Calu3 (cell line): ENCODE results near the gene ARID1B. TPM values are rescaled to one million over a fixed set of nuclear protein-coding genes. Genes with fewer than 3 reads are reported as not detected.
"Not testable (repeated sequence)": the region's sequence is repeated elsewhere in the genome, so short reads cannot be mapped to it uniquely, and the experiment has no call there.

Experiments used
- BruUV-seq: library from RNA; stranded (reverse); fragments of 400-500 nt; replicated peaks from 2 replicates; lab custom pipeline; 2021; lab: Mats Ljungman, UMichigan
- CTCF ChIA-PET: fragments of 300-600 bp; sonication (Branson Sonifier 250); formaldehyde crosslinking; loops from one replicate; lab custom pipeline; 2022; ENCODE audit warnings: antibody characterized with exemption; lab: Charles Lee
- DNase-seq: peaks from one replicate; pipeline ENCODE4 v3.0.0; 2022
- H3K27ac Mint-ChIP-seq: one replicate; pipeline ENCODE4 v1.8.0; 2022; ENCODE audit warnings: mixed read lengths; ENCODE audit not compliant: unreplicated experiment
- H3K27me3 Mint-ChIP-seq: one replicate; pipeline ENCODE4 v1.8.0; 2022; ENCODE audit warnings: mixed read lengths; ENCODE audit not compliant: unreplicated experiment
- H3K36me3 Mint-ChIP-seq: one replicate; pipeline ENCODE4 v1.8.0; 2022; ENCODE audit warnings: mild to moderate bottlenecking, moderate library complexity, mixed read lengths; ENCODE audit not compliant: insufficient read depth, unreplicated experiment
- H3K4me1 Mint-ChIP-seq: one replicate; pipeline ENCODE4 v1.8.0; 2022; ENCODE audit warnings: mild to moderate bottlenecking, low read depth, mixed read lengths; ENCODE audit not compliant: unreplicated experiment
- H3K4me3 Mint-ChIP-seq: one replicate; pipeline ENCODE4 v1.8.0; 2022; ENCODE audit warnings: mild to moderate bottlenecking, low read depth, moderate library complexity, mixed read lengths; ENCODE audit not compliant: unreplicated experiment
- H3K9me3 Mint-ChIP-seq: one replicate; pipeline ENCODE4 v1.8.0; 2022; ENCODE audit warnings: low read depth, mixed read lengths; ENCODE audit not compliant: unreplicated experiment
- intact Hi-C: fragments of 100-400 bp; cut with micrococcal nuclease; formaldehyde crosslinking; loops from one replicate; pipeline ENCODE4 v1.10.0; 2022; ENCODE audit not compliant: unreplicated experiment
- total RNA-seq: library from RNA; stranded (reverse); gene quantifications from 2 replicates; pipeline ENCODE4 v1.2.3, GENCODE V29; 2022
- TF ChIP-seq, protein P1 (sequence below): fragments of 200-600 bp; IDR thresholded peaks from one replicate; pipeline ENCODE4 v1.8.0; 2022; ENCODE audit warnings: antibody characterized with exemption; ENCODE audit not compliant: unreplicated experiment

Gene ARID1B
- total RNA-seq, 1 experiment from 2014 or later, result 53.5 TPM

DNA sequence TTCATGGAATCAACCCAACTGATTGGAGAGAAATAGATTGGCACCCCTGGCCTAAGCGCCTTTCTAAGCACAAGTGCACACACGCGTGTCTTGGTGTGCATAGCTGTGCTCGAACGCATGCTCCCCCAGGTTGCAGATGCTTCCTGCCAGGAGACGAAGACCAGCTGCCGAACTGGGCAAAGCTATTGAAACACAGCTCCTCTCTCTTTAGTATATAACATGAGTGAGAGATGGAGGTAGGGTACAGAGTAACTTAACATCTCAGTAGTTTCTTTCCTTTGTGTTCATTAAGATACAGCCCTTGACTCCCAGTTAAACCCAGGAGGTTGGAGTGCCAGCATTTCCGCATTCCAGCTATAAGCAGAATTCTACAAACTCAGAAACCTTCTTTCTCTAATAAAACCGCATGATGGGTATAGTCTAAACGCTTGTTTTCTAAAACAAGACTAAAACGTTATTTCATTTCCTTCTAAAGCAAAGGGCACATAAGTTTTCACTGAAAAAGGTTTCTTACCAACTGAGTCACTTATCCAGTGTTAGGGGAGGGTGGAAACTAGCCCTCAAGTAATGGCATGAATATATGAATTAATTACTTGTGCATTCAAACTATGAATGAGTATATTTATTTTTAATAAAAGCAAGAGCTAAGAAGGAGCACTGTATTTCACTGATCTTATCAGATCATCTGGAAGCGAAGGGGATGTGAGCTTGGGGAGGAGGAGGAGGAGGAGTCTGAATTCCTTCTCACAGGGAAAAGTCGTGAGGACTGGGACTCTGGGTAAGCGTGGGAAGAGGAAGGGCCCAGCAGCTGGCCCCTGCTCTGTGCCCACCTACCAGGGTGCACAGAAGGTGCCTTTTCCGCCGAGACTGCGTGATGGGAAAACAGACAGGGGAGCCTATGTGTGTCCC, 367.0 kb downstream of the ARID1B start:
- TF ChIP-seq, protein P1, sequence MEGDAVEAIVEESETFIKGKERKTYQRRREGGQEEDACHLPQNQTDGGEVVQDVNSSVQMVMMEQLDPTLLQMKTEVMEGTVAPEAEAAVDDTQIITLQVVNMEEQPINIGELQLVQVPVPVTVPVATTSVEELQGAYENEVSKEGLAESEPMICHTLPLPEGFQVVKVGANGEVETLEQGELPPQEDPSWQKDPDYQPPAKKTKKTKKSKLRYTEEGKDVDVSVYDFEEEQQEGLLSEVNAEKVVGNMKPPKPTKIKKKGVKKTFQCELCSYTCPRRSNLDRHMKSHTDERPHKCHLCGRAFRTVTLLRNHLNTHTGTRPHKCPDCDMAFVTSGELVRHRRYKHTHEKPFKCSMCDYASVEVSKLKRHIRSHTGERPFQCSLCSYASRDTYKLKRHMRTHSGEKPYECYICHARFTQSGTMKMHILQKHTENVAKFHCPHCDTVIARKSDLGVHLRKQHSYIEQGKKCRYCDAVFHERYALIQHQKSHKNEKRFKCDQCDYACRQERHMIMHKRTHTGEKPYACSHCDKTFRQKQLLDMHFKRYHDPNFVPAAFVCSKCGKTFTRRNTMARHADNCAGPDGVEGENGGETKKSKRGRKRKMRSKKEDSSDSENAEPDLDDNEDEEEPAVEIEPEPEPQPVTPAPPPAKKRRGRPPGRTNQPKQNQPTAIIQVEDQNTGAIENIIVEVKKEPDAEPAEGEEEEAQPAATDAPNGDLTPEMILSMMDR, result no peak
- intact Hi-C loops, result no loop called here
- Mint-ChIP-seq H3K27ac (no peak overlapping the region), H3K27me3 (no peaks in the 10 kb centered on the region), H3K36me3 (peaks cover 10% of the 10 kb centered on the region), H3K4me3 (no peak overlapping the region), H3K4me1 (no peaks in the 10 kb centered on the region), H3K9me3 (no peaks in the 10 kb centered on the region)
- DNase-seq, result no peak
- CTCF ChIA-PET, result no interaction called here
- no TSS peak for BruUV-seq

DNA sequence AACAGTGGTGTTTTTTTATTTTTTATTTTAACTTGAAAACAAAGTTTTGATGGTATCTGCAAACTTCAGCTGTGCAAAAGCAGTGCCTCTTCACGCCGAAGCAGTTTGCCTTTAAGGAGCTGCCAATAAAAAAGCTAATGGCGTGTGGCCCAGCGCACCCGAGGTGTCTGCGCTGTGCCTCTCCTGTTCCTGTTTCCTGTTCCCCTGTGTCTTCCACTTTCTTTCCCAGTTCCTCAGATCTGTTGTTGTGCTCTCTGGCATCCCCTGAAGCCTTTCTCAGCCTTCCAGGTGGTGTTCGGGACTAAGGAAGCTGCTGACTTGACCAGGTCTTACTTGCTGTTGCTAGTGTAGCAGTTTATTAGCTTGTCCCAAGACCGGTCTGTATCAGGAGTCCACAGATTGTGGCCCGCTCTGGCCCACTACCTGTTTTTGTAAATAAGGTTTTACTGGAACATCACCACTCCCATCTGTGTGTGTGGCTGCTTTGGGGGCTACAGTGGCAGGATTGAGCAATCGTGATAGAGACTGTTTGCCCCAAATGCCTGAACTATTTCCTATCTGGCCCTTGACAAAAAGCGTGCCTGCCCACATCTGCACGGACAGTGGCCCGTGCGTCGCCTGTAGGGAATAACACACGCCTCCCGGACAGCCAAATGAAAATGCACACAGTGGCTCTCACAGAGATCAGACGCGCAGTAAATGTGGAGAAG, 367.8 kb downstream of the ARID1B start:
- Mint-ChIP-seq H3K4me1 (no peaks in the 10 kb centered on the region), H3K36me3 (peaks cover 10% of the 10 kb centered on the region), H3K4me3 (no peak overlapping the region), H3K9me3 (no peaks in the 10 kb centered on the region), H3K27me3 (no peaks in the 10 kb centered on the region), H3K27ac (no peak overlapping the region)
- CTCF ChIA-PET, result no interaction called here
- no TSS peak for BruUV-seq
- intact Hi-C loops, result no loop called here
- no peak for DNase-seq
- TF ChIP-seq, protein P1, result no peak

DNA sequence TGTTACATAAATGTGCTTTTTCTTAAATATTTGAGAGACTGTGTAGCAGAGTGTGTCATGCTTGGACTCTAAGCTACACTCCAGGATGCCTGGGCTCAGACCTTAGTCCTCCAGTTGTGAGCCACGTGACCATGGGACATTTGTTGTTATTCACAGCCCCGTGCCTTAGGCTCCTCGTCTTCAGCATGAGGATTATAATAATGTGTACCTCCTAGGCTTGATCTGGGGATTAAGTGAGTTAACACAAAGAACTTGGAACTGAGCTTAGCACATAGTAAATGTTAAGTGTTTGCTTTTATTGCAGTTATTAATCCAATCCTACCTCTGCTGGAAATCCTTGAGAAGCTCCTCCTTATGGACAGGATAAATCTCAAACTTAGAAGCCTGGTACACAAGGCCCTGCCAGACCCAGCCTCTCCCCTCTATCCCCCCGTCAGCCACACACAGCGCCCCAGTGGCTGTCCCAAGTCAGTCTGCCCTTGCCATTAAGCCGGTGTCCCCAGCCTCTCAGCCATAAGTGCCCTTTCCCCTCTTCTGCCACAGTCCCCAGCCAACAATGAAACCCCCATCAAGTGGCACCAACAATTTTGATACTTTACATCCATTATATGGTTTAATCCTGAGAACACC, 368.6 kb downstream of the ARID1B start:
- no peak for DNase-seq
- Mint-ChIP-seq H3K4me1 (no peaks in the 10 kb centered on the region), H3K4me3 (no peak overlapping the region), H3K9me3 (no peaks in the 10 kb centered on the region), H3K36me3 (peaks cover 10% of the 10 kb centered on the region), H3K27ac (no peak overlapping the region), H3K27me3 (no peaks in the 10 kb centered on the region)
- CTCF ChIA-PET, result no interaction called here
- TF ChIP-seq, protein P1, result no peak
- intact Hi-C loops, result no loop called here
- BruUV-seq, result no TSS peak

DNA sequence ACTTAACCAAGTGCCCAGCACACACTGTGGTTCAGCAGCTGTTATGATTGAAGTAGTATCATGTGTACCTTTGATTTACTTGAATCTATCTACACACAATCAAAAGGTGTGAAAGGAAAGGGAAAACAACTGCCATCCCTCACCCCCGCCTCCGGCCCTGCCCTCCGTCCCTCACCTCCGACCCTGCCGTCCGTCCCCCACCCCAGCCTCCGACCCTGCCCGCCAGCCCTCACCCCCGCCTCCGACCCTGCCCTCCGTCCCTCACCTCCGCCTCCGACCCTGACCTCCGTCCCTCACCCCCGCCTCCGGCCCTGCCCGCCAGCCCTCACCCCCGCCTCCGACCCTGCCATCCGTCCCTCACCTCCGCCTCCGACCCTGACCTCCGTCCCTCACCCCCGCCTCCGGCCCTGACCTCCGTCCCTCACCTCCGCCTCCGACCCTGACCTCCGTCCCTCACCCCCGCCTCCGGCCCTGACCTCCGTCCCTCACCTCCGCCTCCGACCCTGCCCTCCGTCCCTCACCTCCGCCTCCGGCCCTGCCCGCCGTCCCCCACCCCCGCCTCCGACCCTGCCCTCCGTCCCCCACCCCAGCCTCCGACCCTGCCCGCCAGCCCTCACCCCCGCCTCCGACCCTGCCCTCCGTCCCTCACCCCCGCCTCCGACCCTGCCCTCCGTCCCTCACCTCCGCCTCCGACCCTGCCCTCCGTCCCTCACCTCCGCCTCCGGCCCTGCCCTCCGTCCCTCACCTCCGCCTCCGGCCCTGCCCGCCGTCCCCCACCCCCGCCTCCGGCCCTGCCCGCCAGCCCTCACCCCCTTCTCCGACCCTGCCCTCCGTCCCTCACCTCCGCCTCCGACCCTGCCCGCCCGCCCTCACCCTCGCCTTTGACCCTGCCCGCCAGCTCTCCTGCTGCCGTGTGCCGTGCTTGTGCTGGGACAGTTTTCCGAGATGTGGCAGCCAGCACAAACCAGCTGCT, 370.2 kb downstream of the ARID1B start:
- BruUV-seq, H3K4me1 Mint-ChIP-seq, intact Hi-C loops, H3K27ac Mint-ChIP-seq, H3K4me3 Mint-ChIP-seq, DNase-seq, H3K27me3 Mint-ChIP-seq, CTCF ChIA-PET, H3K9me3 Mint-ChIP-seq: not testable (repeated sequence)
- H3K36me3 Mint-ChIP-seq, result peaks cover 10% of the 10 kb centered on the region
